GM19463 (cell line): ENCODE data around the gene ADO.

Source experiments
- ATAC-seq: cut with Tn5 transposase; IDR thresholded peaks from one replicate; pipeline ENCODE4 v1.9.1; 2021; ENCODE audit warnings: mild to moderate bottlenecking, moderate library complexity; ENCODE audit not compliant: unreplicated experiment

The ADO gene

DNA sequence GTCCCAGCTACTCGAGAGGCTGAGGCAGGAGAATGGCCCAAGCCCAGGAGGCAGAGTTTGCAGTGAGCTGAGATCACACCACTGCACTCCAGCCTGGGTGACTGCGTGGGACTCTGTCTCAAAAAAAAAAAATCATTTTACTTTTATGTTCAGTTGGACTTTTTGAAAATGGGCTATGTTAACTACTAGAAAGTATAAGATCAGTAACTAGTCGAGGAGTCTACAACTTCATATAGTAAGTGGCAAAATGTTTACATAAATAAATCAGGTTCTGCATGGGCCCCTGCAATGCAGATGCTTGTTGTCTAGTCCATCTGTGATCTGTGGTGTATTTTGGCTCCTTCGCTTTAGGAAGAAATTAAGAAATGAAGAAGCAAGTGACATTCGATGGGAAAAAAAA, 12.3 kb upstream of the ADO start:
- ATAC-seq, result no peak

GRCh38 chr10:62794306-62794705, 10.2 kb upstream of the ADO start:
- ATAC-seq, result no peak

DNA sequence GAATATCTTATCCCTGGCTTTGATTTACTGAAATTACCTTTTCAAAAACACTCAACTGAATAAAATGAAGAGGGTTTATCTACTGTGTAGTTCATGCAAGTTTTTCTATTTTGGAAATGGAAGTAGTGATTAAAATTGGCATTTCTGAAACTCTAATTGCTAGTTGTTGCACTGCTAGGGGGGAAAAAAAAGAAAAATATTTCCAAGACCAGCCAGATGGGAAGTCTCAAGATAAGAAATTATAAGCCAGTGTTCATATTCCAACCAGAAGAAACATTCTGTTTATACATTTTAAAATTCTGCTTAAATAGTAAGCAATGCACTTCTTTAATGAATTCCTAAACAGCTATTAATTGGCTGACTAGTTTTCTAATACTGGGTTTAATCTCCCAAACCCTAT, 9.4 kb upstream of the ADO start:
- ATAC-seq, result no peak

DNA sequence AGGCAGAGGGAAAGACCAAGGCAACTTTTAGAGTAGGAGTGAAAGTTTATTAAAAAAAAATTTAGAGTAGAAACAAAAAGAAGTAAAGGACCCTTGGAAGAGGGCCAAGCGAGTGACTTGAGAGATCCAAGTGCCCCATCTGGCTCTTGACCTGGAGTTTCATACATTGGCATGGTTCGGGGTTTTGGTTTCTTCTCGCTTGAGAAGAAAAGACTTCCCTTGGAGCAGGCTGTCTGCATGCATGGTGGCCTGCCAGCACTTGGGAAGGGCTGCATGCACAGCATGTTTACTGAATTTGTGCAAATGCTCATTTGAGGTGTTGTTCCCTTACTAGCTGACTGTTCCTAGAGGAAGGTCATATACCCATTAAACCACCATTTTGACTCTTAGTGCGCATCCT, 8.8 kb upstream of the ADO start:
- ATAC-seq, result no peak

GRCh38 chr10:62796896-62797295, 7.6 kb upstream of the ADO start:
- no peak for ATAC-seq

- ATAC-seq, result no peak
Measured at GRCh38 chr10:62801871-62802270, 2.6 kb upstream of the ADO start.

DNA sequence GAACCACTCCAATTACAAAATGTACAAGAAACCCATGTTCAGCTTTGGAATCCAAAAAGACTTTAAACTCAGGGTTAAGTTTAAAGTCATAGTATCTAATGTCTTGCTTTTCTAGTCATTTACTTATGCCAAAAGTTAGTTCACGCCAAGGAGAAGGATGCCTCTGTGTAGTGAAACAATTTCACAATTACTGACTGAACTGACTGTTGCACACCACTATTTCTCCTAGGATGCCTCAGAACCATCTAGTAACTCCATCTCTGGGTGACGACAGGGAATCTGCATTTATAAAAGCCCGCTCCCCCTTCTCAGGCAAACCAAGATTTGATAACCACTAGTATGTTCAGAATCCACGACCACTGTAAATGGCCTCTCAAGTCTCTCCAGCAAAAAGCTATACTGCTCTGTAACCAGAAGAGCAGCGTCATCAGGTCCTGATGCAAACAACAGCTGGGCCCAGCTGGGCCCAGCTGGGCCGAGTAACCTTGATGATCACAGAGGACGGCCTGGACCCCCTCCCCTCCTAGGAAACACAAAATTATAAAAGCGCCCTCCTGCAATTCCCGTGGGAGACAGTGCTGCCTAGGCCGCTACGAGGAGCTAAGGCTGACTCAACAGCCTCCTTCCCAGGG, 680 bp upstream of the ADO start:
- ATAC-seq, result peak; percentile 0

- peak; percentile 5 for ATAC-seq
Measured at GRCh38 chr10:62805231-62806099, 945 bp downstream of the ADO start.

GRCh38 chr10:62806251-62806650, 1.7 kb downstream of the ADO start:
- ATAC-seq, result no peak

DNA sequence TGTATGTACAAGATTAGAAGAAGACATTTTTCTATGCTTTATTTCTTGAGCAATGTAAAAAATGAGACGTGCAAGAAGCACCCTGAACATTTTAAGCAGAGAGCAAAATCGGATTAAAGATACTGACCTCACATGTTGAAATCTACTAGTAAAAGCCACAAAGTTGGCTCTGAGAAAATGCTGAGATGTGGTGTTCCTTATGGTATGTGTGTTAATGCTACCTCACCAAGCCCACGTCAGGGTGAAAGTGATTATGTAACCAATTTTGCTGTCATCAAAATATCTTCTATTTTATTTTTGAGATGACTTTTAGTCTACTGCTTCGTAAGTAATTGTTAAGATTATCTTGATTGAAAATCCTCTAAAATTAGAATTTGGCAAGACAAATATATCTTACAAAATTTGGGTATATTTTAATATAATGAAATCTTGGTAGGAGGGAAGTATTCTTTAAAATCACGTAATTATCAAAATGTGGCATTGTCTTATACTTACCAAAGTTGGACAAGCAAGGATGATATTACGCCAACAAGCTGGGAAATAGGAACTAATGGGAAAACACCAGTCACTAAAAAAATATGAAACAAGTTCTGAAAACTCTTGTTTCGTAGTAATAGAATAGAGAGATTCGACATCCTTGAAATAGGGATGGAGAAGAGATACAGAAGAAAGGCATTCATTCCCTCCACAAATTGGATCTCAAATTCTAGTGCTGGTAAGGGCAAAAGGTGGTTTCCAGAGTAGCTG, 5.8 kb downstream of the ADO start:
- no peak for ATAC-seq

DNA sequence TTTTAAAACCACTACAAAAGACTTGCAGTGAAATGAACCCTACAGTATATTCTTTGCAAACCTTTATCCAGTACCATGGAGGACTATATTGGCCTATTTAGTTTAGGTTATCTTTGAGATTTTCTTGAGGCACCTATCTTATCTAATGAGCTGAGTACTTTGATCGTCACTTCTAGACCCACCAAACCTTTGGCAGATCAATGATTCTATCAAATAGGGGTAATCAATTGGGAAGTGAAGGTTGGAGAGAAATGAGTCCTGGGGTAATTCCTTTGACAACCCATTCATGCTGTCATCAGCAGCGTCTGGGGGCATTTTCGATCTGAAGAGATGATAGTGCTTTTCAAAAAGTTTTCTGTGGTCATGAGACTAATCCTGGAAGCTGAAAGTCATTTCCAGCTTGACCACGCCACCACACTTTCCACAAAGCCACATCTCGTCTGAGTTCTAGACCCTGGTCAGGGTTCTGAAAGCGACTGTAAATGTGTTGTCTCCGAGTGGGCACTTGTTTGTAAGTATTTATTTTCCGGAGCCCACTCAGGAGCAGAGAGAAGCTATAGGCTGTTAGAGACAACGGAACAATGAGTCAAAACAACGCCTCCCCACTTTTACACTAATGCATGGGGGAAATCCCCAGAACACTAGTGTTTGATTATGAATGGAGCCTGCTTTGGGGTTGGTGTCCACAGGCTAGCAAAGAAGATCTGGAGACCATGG, 6.8 kb downstream of the ADO start:
- peak; percentile 37 for ATAC-seq

DNA sequence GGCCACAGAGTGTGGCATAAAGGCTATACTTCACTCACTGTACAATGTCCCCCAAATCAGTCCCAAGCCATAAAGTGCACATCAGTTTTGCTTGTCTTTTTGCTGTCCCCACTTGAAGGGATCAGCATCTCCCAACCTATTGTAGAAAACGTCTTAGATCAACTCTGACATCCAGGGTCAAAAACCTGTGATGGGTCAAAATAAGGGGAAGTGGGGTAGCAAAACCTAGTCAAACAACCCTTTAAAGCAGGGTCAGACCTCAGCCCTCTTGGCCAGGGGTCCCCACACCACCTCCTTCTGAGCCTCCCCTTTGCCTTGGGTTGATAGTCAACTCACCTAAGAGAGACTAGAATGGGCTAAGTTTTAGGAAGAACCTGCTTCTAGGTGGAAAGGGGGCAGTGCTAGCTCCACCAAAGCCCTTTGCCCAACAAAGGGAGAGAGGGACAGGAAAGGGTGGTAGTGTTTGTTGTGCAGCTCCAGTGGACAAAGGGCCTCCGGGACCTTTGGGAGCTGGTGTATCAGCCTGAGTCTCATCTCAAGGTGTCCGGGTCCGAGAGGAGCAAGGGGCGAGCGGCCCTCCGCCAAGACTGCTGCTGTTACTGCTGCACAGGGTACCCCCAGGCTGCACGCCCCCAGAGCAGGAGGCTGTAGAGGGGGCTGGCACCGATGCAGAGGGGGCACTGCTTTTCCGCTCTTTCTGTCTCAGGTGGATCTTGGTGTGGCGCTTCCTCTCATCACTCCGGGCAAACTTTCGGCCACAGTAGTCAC, 8.3 kb downstream of the ADO start:
- no peak for ATAC-seq

GRCh38 chr10:62813453-62813852, 8.9 kb downstream of the ADO start:
- ATAC-seq, result no peak

DNA sequence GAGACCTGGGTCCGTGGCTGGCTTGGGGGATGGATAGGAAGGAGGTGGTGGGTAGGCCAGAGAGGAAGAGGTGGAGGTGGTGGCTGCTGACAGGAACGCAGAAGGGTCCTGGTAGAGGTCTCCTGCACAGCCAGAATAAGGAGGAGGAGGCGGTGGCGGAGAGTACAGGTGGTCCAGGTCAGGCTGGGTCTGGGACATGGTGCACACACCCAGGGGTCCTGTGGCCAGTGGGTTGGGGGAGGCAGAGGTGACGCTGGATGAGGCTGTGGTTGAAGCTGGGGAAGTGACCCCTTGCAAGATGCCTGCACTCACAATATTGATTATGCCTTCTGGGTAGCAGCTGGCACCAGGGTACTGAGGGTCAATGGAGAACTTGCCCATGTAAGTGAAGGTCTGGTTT, 9.5 kb downstream of the ADO start:
- ATAC-seq, result no peak

- no peak for ATAC-seq
Measured at GRCh38 chr10:62814756-62815380, 10.3 kb downstream of the ADO start.

GRCh38 chr10:62815381-62816075, 11.0 kb downstream of the ADO start:
- ATAC-seq, result no peak

DNA sequence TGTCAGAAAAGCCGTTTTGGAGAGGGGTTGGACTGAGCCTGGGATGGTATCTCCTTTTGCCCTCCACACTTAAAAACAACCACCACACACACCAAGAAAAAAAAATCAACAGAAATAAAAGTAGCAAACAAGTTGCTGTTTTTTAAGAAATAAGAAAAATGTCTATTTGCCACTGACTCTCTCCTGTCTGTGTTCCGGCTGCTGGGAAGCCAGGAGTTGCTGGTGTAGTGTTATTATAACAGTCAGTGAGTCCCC, 11.5 kb downstream of the ADO start:
- ATAC-seq, result no peak

DNA sequence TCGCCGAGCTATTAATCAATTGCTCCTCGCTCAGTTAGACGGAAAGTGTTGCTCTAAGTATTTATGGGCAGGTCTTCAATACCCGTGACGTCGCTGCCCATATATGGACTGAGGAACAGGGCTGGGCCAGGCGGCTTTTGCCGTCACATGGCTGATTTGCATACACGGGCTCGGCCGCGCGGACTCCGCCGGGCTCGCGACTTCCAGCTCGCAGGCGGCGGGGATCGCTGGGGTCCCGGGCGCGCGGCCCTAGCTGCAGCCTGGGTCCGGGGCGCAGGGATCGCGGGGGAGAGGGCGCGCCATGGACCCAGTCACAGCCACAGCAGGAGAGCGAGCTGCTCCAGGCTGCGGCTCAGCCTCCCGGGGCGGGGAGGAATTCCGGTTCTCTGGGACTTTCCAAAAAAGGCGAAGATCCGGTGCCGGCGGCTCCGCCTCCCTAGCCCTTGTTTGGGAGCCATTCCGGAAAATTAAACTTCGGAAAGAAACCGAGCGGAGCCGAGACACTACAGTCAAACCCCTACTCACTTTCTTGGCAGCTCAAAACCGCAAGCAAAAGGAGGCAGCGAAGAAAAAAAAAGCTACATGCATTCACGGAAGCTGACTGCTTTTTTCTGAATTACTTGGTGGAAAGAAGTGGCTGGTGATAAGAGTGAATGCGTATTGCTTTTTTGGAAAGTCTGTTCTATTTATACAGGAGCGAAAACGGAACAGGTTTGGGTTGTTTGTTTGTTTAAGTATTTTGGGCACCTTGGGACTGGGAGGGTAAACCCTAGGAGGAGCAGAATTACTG, 12.0 kb downstream of the ADO start, which contains the start of gene EGR2:
Gene EGR2, minus strand, starts transcription at position 36 of the 790 bp plus-strand sequence. CDS start 337 bp downstream, outside the sequence.
- ATAC-seq, result peak; percentile 69
